HG02571 (cell line): ENCODE measurements around the gene ARRDC2.
"Not testable (repeated sequence)": the region's sequence is repeated elsewhere in the genome, so short reads cannot be mapped to it uniquely, and the experiment has no call there.

Experiments used
- ATAC-seq: cut with Tn5 transposase; IDR thresholded peaks from one replicate; pipeline ENCODE4 v1.9.1; 2021; ENCODE audit warnings: mild to moderate bottlenecking, moderate library complexity; ENCODE audit not compliant: unreplicated experiment

Gene ARRDC2

DNA sequence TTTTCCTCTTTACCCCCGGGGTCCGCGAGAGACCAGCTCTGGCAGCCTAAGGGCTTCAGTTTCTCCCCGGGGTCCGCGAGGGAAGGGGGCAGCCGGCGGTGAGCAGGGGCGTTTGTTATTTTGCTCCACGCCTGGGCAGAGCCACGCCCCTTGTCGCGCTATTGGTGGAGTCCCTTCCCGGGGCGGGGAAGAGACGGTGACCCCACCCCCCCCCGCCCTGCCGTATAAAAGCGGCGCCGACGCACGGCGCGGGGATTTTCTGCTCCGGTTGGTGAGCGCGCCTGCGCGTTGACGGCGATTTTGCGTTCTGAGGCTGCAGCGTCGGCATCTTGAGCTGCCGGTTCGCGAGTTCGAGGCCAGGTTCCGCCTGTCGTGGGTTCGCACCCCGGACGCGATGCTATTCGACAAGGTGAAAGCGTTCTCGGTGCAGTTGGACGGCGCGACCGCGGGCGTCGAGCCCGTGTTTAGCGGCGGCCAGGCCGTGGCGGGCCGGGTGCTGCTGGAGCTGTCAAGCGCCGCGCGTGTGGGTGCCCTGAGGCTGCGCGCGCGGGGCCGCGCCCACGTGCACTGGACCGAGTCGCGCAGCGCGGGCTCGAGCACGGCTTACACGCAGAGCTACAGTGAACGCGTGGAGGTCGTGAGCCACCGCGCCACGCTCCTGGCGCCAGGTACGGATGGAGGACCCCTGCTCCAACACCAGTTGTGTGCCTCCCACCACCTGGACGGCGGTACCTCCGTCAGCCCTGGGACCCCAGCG, at the start of gene ARRDC2:
TSS of gene ARRDC2 (plus strand) at position 254 of the 757 bp plus-strand sequence. CDS start at position 395, 141 bp downstream.
- ATAC-seq = peak; percentile 50

DNA sequence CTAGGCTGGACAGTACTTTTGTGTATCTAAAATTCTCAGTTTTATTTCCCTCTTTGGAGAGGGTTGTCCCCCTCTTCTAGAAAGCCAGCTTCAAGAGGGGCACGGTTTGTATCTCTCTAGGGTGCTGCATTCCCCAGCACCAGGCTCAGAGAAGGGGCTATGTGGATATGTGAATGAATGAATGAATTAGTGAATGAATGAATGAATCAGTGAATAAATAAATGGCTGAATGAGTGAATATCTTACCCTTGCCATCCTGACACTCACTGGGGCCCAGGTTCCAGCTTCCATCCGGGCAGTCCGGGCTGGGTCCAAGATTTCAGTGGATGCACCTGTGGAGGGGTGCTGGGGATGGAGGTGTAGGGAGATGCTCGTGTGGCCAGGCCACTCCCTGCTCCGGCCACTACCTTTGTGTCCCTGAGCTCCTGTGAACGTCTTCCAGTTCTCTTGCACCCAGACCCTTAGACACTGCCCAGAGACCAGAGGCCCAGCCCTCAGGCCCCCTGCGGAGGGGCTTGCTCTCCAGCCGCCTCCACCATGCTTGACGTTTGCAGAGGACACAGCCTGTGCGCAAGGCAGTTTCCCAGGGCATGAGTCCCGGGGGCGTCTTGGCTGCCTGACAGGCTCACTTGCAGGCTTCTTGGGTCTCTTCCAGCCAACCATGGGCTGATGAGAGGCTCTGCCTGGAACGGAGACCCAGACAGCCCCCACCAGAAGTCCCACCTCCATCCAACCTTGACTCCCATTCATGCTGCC, 43.9 kb upstream of the ARRDC2 start:
- ATAC-seq = no peak

DNA sequence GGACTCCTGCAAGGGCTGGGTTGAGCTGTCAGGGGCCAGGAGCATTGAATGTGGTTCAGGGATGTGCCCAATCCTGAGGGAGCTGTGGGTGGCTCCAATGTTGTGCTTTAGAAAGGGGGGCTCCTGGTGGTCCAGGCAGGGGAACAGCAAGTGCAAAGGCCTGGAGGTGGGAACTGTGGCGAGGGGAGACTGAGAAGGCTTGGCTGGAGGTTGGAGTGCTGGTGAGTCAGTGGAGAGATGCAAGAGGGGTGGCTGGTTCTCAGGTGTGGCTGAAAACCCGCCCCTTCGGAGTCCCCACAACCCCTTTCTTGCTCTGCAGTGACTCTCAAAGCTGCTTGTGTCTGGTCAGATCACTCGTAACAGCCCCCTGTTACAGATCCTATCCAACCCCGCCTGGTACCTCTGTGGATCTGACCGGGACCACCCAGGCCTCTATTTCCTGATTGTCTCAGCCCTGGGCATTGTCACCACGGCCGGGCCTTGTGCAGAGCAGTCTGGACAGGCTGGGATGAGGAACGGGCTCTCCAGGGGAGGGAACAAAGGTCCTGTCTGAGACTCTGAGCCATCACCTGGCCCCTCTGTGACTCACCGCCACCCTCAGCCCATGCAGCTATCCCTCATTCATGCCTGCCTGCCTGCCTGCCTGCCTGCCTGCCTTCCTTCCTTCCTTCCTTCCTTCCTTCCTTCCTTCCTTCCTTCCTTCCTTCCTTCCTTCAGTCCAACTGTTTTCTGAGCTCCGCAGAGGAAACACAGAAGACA, 42.4 kb upstream of the ARRDC2 start:
- ATAC-seq = no peak

DNA sequence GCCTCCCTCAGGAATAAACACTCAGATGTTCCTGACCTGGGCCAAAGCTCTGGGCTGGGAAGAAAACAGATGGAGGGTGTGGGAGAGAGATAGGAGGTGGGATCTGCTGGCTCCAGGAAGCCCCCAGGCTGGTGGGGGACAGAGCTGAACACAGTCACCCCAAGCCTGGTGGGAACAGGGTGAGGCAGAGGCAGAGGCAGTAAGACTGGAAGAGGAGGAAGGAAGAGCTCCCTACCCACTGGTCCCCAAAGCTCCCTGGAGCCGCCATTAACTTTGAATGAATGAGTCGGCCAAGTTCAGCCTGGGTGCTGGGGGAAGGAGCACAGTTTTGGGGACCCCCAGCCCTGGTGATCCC, 41.9 kb upstream of the ARRDC2 start:
- no peak for ATAC-seq

DNA sequence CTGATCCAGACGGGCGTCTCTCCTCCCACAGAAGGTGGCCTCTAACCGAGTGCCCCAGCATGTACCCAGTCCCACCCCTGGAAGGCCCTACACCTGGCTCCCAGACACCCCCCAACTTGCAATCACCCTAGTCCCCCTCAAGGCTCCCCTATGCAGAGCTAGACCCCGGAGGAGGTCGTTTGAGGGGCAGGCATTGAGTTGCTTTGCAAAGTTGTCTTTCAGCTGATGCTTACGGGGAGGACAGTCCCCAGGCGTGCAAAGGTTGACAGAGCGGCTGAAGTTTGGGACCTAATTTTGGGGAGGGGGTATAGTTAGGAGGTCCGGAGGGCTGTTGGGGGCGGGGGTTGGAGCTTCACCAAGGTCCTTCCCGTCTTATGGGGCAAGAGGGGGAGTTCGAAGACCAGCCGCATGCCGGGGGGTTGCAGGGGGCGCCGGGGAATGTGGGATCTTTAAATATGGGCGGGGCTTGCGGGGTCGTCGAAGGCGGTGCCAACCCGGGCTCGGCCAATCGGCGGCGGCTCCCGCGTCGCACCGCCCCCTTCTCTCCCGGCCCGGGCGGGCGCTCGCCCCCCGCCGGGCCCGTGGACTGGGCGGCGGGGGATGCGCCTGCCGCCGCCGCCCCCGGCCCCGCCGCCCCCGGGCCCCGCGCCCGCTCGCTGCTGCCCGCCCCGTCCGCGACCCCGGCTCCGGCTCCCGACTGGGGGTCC, 41.3 kb upstream of the ARRDC2 start, which contains the start of gene KCNN1:
TSS of gene KCNN1 (plus strand) at position 558 of the 707 bp plus-strand sequence. CDS start 6,782 bp downstream, outside the sequence.
- no peak for ATAC-seq

DNA sequence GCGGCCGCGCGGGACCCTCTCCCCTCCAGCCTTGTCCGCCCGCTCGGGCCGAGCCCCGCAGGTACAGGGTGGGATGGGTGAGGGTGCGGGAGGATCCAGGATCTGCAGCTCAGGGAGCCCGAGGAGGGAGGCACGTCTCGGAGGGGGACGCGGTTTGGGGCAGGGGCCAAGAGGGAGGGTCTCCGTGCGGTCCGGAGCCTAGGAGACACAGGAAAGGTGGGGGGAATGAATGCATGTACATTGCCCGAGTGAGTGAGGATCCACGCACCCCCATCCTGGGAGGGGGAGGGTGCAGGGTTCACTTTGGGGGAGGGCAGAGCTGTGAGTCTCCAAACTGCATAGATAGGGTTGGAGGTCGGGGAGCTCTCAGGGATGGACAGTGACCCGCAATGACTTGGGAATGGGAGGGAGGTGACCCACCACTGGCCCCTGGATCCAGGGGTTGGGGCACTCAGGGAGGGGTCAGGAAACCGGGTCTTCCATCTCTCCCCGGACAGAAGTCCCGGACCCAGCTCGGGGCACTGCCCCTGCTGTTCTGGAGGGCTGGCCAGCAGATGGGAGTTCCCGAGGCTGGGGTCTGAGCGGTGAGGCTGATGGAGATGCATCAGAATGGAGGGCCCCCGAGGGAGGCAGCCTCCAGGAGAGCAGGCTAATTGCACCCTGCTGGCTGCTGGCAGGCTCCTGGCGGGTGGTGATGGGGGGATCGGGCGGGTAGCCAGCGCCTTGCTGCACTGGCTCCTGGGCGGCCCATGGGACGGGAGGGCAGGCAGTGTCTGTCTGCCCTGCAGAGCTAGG, 40.5 kb upstream of the ARRDC2 start:
- no peak for ATAC-seq

DNA sequence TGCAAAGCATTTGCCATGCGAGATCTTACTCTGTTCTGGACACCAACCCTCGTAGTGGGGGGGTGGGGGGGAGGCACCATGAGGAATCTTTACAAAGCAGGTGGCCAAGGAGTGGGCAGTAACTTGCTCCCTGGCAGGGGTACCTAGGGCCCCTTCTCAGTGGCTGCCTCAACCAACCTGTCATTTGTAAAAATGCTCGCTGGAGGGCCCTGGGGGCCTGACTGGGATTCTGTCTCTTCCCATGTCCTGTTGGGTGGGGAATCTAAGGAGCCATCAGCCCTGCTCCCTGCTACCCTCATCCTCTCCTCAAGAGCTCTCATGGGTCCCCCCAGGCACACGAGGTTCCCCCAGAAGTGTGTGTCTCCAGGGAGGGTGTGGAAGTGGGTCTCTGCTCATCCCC, 39.6 kb upstream of the ARRDC2 start:
- no peak for ATAC-seq

DNA sequence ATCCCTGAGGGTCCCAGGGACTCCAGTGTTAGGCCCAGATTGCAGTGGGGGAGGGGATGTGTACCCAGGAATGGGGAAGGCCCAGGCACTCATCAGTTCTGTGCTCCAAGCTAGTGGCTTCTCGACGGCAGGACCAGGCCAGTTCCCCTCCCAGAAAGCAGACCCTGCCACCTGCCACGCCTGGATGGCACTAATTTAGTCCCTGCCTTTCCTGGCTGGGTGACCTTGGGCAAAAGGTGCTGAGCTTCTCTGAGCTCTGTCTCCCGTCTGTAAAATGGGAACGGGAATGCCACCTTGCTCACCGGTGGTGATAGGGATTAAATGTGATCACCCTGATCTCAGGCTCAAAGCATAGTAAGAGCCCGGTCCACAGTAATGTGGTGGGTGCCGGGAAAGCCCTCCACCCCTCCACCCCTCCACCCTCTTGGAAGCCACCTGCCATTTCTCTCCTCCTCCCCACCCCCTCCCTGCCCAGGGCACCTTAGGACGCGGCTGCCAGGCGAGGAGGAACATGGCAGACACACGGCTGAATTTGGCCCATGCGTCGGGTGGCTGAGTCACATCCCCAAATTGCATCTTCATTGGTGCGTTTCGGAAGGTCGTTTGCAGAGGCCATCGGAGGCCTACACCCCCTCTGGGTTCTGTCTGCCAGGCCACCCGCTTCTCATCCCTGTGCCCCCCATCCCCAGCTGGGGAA, 38.7 kb upstream of the ARRDC2 start:
- no peak for ATAC-seq

DNA sequence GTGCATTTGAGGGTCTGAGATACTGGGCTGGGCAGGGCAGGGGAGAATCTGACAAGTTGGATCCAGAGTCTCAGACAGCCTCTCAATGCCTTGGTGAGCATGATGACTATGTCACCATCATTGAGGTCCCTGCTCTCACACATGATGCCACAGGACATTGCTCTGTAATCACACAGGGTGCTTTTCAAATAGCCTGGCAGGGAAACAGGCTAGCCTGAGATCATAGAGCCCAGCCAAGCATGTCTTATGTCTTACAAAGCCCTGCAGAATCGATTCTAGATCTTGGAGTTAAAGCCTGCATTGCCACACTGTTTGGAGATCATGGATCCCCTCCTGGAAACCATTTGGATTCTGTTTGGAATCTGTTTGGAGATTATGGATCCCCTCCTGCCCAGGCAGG, 35.7 kb upstream of the ARRDC2 start:
- ATAC-seq = no peak

DNA sequence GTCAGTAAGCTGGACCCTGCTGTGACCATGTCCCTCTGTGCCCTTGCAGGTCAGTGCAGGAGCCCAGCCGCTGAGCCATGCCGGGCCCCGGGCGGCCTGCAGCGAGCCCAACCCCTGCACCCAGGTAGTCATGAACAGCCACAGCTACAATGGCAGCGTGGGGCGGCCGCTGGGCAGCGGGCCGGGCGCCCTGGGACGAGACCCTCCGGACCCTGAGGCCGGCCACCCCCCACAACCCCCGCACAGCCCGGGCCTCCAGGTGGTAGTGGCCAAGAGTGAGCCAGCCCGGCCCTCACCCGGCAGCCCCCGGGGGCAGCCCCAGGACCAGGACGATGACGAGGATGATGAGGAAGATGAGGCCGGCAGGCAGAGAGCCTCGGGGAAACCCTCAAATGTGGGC, 34.2 kb upstream of the ARRDC2 start:
- ATAC-seq = no peak

DNA sequence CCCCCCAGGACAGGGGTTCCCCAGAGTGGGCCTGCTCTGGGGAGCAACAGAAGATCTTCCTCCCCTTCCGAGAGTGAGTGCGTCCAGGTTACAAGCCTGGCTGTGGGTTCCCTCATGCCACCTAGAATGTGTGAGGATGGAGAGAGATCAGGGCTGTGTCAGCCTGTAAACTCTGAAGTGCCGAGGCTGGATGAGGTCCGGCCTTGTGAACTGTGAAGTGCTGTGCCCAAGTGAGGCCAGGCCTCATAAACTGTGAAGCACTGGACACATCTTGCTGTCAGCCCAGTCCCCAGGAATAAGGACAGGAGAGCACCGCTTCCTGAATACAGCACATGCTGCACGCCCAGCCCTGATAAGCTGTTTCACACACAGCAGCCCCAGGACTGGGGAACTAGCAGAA, 33.4 kb upstream of the ARRDC2 start:
- ATAC-seq = no peak

DNA sequence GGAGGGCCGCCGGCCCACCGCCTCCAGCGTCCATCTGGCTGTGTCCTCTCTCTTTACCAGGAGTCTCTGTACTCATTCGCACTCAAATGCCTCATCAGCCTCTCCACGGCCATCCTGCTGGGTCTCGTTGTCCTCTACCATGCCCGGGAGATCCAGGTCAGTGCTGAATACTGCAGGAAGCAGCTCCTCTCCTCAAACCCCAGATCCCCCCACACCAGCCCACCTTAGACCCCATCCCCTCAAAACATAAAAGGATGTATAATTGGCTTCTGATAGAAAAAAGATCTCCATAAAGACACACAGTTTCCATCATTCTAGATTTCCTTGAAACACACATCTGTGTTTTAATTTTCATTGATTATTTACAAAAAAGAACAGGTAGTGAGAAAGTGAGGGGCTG, 32.9 kb upstream of the ARRDC2 start:
- ATAC-seq = no peak

DNA sequence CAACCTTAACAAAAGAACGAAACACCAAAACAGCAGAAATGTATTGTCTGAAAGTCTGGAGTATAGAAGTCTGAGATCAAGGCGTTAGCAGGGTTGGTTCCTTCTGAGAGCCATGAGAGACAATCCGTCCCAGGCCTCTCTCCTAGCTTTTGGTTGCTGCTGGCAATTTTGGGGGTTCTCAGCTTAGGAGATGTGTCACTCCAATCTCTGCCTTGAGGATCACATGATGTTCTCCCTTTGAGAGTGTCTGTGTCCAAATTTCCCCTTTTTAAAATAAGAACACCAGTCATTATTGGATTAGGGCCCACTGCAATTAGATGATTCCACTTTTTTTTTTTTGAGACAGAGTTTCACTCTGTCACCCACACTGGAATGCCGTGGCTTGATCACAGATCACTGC, 30.9 kb upstream of the ARRDC2 start:
- ATAC-seq = no peak

DNA sequence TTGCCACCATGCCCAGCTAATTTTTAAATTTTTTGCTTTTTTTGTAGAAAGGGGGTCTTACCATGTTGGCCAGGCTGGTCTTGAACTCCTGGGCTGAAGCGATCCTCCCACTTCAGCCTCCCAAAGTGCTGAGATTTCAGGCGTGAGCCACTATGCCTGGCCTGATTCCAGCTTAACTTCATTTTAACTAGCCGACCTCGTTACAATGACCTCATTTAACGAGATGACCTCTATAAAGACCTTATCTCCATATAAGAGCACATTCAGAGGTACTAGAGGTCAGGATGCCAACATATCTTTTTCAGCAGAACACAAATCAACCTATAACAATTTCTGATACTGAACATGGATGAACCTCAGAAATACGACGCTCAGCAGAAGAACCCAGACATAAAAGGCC, 30.5 kb upstream of the ARRDC2 start:
- no peak for ATAC-seq

DNA sequence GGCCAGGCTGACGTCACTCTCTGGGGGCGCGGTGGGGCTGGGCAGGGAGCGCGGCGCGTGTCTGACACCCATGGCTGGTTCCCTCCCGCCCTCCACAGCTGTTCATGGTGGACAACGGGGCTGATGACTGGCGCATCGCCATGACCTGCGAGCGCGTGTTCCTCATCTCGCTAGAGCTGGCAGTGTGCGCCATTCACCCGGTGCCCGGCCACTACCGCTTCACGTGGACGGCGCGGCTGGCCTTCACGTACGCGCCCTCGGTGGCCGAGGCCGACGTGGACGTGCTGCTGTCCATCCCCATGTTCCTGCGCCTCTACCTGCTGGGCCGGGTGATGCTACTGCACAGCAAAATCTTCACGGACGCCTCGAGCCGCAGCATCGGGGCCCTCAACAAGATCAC, 26.4 kb upstream of the ARRDC2 start:
- ATAC-seq = no peak

DNA sequence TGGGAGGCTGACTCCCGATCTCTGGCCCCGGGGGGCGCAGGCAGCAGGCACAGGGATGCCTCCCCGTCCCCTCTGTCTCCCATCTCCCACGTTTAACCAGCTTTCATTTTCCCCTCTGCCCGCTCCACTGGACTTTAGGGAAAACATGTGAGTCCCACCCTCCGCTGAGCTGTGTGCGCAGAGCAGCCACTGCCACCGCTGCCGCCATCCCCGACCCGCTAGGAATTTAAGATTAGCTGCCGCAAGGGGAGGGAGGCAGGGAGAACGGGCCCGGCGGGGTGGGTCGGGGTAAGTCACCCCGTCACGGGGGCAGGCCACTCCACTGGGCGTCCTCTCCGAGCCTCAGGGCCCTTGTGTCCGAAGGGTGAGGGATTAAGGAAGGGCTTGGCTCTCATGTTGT, 25.5 kb upstream of the ARRDC2 start:
- no peak for ATAC-seq

DNA sequence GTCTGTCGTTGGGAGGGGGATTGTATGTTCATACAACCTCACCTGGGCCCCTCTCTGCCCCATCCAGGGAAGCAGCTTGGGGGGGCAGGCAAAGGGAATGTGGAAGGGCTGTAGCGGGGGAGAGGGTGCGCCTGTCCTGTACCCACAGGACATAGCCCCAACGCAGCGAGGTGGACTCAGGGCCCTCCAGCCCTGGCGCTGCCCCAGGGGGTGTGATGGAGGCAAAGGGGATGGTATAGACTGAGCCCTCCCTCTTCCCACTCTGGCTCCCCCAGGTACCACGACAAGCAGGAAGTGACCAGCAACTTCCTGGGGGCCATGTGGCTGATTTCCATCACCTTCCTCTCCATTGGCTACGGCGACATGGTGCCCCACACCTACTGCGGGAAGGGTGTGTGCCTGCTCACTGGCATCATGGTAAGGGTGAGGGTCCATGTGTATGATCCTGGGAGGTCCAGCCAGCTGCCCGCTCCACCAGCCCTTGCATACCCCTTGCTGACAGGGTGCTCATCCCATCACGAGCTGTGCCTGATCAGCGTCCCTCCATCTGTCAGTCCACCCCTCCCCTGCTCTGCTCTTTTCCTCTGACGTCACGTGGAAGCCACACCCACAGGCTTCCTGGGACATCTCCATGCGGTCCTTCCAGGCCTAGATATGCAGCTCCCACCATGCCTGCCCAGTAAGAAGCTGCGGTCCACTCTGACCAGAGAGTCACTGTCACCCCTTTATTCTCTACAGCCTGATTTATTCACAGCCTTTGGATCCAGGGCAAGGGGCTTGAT, 22.7 kb upstream of the ARRDC2 start:
- ATAC-seq = no peak

DNA sequence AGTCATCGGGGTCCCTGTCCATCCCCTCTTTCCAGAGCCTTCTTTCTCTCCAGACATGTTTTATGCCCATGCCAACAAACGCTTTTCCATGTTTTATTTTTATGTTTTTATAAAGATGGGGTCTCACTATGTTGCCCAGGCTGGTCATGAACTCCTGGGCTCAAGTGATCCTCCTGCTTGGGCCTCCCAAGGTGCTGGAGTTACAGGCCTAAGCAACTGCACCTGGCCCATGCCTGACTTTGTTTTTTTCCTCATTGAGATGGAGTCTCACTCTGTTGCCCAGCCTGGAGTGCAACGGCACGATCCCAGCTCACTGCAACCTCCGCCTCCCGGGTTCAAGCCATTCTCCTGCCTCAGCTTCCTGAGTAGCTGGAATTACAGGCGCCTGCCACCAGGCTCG, 21.4 kb upstream of the ARRDC2 start:
- ATAC-seq = not testable (repeated sequence)

DNA sequence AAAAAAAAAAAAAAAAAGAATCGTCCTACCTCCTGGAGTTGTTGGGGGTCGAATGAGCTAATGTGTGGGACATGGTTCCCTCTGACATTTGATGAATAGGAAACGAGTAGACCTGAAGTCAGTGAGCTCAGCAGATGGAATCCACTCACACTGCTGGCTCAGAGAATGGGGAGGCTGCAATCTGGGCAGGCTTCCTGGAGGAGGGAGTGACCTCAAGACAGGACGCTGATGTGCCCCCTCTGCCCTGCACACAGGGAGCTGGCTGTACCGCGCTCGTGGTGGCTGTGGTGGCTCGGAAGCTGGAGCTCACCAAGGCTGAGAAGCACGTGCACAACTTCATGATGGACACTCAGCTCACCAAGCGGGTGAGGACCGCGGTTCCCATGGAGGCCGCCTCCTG, 19.8 kb upstream of the ARRDC2 start:
- no peak for ATAC-seq
